MM.1S (cell line): ENCODE results near the gene RBM43.

ENCODE experiments used
- DNase-seq: peaks from one replicate; pipeline ENCODE4 v3.0.0-alpha.2; 2015
- H2AFZ ChIP-seq: fragments of 300-600 bp; sonication (generic); 2 replicates; pipeline ENCODE4 v1.6.0; 2016; ENCODE audit warnings: antibody characterized with exemption, low read length
- H3F3A ChIP-seq: fragments of 300-600 bp; sonication (generic); 2 replicates; pipeline ENCODE4 v1.6.1; 2016; ENCODE audit warnings: mild to moderate bottlenecking, antibody characterized with exemption, low read length, moderate library complexity, mixed read lengths; ENCODE audit not compliant: insufficient read depth
- H3K27ac ChIP-seq: fragments of 300-600 bp; sonication (generic); 2 replicates; pipeline ENCODE4 v1.5.1; 2016; ENCODE audit warnings: mild to moderate bottlenecking, low read length
- H3K27me3 ChIP-seq: fragments of 300-600 bp; sonication (generic); replicated peaks from 2 replicates; pipeline ENCODE4 v1.6.0; 2016; ENCODE audit warnings: low read length; ENCODE audit not compliant: insufficient read depth
- H3K36me3 ChIP-seq: fragments of 300-600 bp; sonication (generic); replicated peaks from 2 replicates; pipeline ENCODE4 v1.6.1; 2016; ENCODE audit warnings: mild to moderate bottlenecking, low read length, mixed read lengths; ENCODE audit not compliant: insufficient read depth
- H3K4me1 ChIP-seq: fragments of 300-600 bp; sonication (generic); 2 replicates; pipeline ENCODE4 v1.6.1; 2016; ENCODE audit warnings: low read length, mixed read lengths
- H3K4me2 ChIP-seq: fragments of 300-600 bp; sonication (generic); 2 replicates; pipeline ENCODE4 v1.6.0; 2016; ENCODE audit warnings: low read depth, low read length
- H3K4me3 ChIP-seq: fragments of 300-600 bp; sonication (generic); 2 replicates; pipeline ENCODE4 v1.5.1; 2016; ENCODE audit warnings: low read length, mixed read lengths
- H3K79me2 ChIP-seq: fragments of 300-600 bp; sonication (generic); 2 replicates; pipeline ENCODE4 v1.6.1; 2016; ENCODE audit warnings: mixed run types, low read length, mixed read lengths
- H3K9ac ChIP-seq: fragments of 300-600 bp; sonication (generic); 2 replicates; pipeline ENCODE4 v1.6.1; 2016; ENCODE audit warnings: low read length, mixed read lengths
- H3K9me2 ChIP-seq: fragments of 300-600 bp; sonication (generic); replicated peaks from 2 replicates; pipeline ENCODE4 v1.6.1; 2016; ENCODE audit warnings: mild to moderate bottlenecking, low read length, mixed read lengths; ENCODE audit not compliant: insufficient read depth
- H3K9me3 ChIP-seq: fragments of 300-600 bp; sonication (generic); replicated peaks from 2 replicates; pipeline ENCODE4 v1.6.1; 2016; ENCODE audit warnings: mild to moderate bottlenecking, low read length, mixed read lengths; ENCODE audit not compliant: insufficient read depth
- H4K20me1 ChIP-seq: fragments of 300-600 bp; sonication (generic); 2 replicates; pipeline ENCODE4 v1.6.1; 2016; ENCODE audit warnings: mild to moderate bottlenecking, low read length, moderate library complexity, mixed read lengths; ENCODE audit not compliant: insufficient read depth
- EZH2 ChIP-seq: fragments of 300-600 bp; sonication (generic); optimal IDR thresholded peaks from 2 replicates; pipeline ENCODE3; 2017; ENCODE audit warnings: low read depth, mild to moderate bottlenecking, antibody characterized with exemption, low read length, mixed read lengths
- EZH2phosphoT487 ChIP-seq: fragments of 300-600 bp; sonication (generic); IDR thresholded peaks from 2 replicates; pipeline ENCODE4 v1.6.1; 2018; ENCODE audit warnings: antibody characterized with exemption, low read length
- TF ChIP-seq, protein P1 (sequence below): fragments of 300-600 bp; sonication (generic); IDR thresholded peaks from 2 replicates; pipeline ENCODE4 v1.5.1; 2016; ENCODE audit warnings: antibody characterized with exemption, low read length, mixed read lengths

RBM43 gene

DNA sequence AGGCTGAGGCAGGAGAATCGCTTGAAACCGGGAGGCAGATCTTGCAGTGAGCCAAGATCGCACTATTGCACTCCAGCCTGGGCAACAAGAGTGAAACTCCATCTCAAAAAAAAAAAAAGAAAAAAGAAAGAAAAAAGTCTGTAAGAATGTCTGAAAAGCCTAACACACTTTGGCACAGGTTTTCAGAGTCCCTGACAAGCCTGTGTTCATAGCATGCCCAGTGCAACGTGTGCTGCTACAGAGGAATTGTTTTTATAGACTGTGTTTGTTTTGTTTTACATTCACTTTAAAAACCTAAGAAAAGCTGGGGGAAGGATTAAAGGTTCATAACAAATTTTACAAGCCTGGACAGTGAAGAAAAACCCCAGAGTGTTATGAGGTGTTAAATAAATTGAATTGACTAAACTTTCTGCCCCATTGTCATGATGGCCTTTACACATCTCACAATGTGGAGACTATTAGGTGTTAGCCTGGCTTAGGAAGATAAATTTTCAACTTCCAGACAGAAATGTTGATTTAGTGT is 55.2 kb downstream of the RBM43 start:
- Histone ChIP-seq H3K9me2 (no peaks in the 10 kb centered on the region), H2AFZ (no peak overlapping the region), H3F3A (no peaks in the 10 kb centered on the region), H3K4me2 (no peak overlapping the region), H3K79me2 (no peaks in the 10 kb centered on the region), H3K4me1 (no peaks in the 10 kb centered on the region), H3K9ac (no peak overlapping the region), H3K4me3 (no peak overlapping the region), H3K27ac (no peak overlapping the region), H3K9me3 (no peaks in the 10 kb centered on the region), H3K27me3 (no peaks in the 10 kb centered on the region), H3K36me3 (no peaks in the 10 kb centered on the region), H4K20me1 (no peaks in the 10 kb centered on the region)
- TF ChIP-seq, protein P1, sequence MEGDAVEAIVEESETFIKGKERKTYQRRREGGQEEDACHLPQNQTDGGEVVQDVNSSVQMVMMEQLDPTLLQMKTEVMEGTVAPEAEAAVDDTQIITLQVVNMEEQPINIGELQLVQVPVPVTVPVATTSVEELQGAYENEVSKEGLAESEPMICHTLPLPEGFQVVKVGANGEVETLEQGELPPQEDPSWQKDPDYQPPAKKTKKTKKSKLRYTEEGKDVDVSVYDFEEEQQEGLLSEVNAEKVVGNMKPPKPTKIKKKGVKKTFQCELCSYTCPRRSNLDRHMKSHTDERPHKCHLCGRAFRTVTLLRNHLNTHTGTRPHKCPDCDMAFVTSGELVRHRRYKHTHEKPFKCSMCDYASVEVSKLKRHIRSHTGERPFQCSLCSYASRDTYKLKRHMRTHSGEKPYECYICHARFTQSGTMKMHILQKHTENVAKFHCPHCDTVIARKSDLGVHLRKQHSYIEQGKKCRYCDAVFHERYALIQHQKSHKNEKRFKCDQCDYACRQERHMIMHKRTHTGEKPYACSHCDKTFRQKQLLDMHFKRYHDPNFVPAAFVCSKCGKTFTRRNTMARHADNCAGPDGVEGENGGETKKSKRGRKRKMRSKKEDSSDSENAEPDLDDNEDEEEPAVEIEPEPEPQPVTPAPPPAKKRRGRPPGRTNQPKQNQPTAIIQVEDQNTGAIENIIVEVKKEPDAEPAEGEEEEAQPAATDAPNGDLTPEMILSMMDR: no peak
- TF ChIP-seq EZH2phosphoT487 (no peak), EZH2 (no peak)
- no peak for DNase-seq

DNA sequence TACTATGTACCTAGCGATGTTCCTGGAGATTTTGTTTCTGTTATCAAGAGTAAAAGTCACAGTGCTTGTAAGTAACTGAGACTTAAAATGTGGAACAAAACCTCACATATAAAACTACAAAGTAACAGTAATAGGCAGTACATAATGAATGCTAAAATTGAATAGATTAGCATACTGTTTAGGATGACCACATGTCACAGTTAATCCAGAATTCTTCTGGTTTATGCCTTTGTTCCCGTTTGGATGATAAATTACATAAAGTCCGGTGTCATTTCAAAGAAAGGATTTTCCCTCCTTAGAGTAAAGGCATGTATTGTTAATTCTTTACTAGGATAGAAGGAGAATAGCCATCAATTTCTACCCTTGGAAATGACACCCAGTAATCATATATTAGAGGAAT is 56.1 kb downstream of the RBM43 start:
- H3K27ac ChIP-seq: no peak overlapping the region
- H4K20me1 ChIP-seq: no peaks in the 10 kb centered on the region
- H3K9me2 ChIP-seq: no peaks in the 10 kb centered on the region
- no peaks in the 10 kb centered on the region for H3K9me3 ChIP-seq
- H3K4me1 ChIP-seq: no peaks in the 10 kb centered on the region
- H3K4me3 ChIP-seq: no peak overlapping the region
- DNase-seq: no peak
- H3K79me2 ChIP-seq: no peaks in the 10 kb centered on the region
- H3F3A ChIP-seq: no peaks in the 10 kb centered on the region
- H3K9ac ChIP-seq: no peak overlapping the region
- no peak overlapping the region for H3K4me2 ChIP-seq
- H3K27me3 ChIP-seq: no peaks in the 10 kb centered on the region
- H2AFZ ChIP-seq: no peak overlapping the region
- H3K36me3 ChIP-seq: no peaks in the 10 kb centered on the region
- TF ChIP-seq, protein P1: no peak
- no peak for TF ChIP-seq EZH2phosphoT487
- no peak for TF ChIP-seq EZH2

DNA sequence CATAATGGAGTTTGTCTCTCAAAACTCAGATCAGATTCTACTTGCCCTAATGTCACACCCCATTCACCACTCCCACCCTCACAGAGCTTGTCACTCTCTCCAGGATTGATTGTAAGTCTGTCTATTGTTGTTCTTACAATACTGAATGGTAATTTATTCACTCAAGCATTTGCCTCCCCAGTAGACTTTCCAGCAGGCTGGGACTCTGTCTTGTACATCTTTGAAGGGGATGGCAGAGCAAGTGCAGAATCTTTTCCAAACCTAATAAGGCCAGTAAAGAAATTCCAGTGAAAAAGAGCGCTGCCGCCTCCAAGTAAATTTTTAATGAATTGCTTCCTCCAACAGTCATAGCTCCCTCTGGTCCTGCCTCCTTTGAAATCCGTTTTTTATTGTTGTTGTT is 56.9 kb downstream of the RBM43 start:
- Histone ChIP-seq H3K27me3 (no peaks in the 10 kb centered on the region), H2AFZ (no peak overlapping the region), H3K9ac (no peak overlapping the region), H3K4me3 (no peak overlapping the region), H3K9me2 (no peaks in the 10 kb centered on the region), H3K27ac (no peak overlapping the region), H4K20me1 (no peaks in the 10 kb centered on the region), H3F3A (no peaks in the 10 kb centered on the region), H3K9me3 (no peaks in the 10 kb centered on the region), H3K4me1 (no peaks in the 10 kb centered on the region), H3K36me3 (no peaks in the 10 kb centered on the region), H3K79me2 (no peaks in the 10 kb centered on the region), H3K4me2 (no peak overlapping the region)
- no peak for DNase-seq
- TF ChIP-seq, protein P1: no peak
- TF ChIP-seq EZH2: no peak
- no peak for TF ChIP-seq EZH2phosphoT487
